ENCODE results near the gene OSBPL5. TPM values are rescaled to one million over a fixed set of nuclear protein-coding genes. Genes with fewer than 3 reads are reported as not detected.
"Not testable (repeated sequence)": the region's sequence is repeated elsewhere in the genome, so short reads cannot be mapped to it uniquely, and the experiment has no call there.

The OSBPL5 gene
- total RNA-seq, 2 donors from 2014 or later, result 6.3 to 7.0 TPM

GRCh38 chr11:3064709-3065108, 100.4 kb downstream of the OSBPL5 start:
- DNase-seq; H3K4me1 Mint-ChIP-seq (ENCODE audit: low read depth); ATAC-seq (replicated peaks in 1 of 2); H3K36me3 Mint-ChIP-seq (ENCODE audit: insufficient read depth in 2 of 2); H3K9me3 Mint-ChIP-seq; H3K4me3 Mint-ChIP-seq; H3K27ac Mint-ChIP-seq: not testable (repeated sequence)
- peaks cover 14% of the 10 kb centered on the region for H3K27me3 Mint-ChIP-seq (ENCODE audit: low read depth)

- not testable (repeated sequence) for H3K9me3 Mint-ChIP-seq; H3K36me3 Mint-ChIP-seq (ENCODE audit: insufficient read depth in 2 of 2); DNase-seq; H3K4me3 Mint-ChIP-seq; H3K4me1 Mint-ChIP-seq (ENCODE audit: low read depth); H3K27ac Mint-ChIP-seq; ATAC-seq (replicated peaks in 1 of 2)
- peaks cover 14% of the 10 kb centered on the region for H3K27me3 Mint-ChIP-seq (ENCODE audit: low read depth)
These were observed 101.2 kb downstream of the OSBPL5 start for GRCh38 chr11:3063876-3064275.

GRCh38 chr11:3063432-3063831, 101.7 kb downstream of the OSBPL5 start:
- ATAC-seq (replicated peaks in 1 of 2); H3K9me3 Mint-ChIP-seq; H3K4me3 Mint-ChIP-seq; DNase-seq; H3K27ac Mint-ChIP-seq; H3K36me3 Mint-ChIP-seq (ENCODE audit: insufficient read depth in 2 of 2); H3K4me1 Mint-ChIP-seq (ENCODE audit: low read depth): not testable (repeated sequence)
- H3K27me3 Mint-ChIP-seq (ENCODE audit: low read depth), result peaks cover 14% of the 10 kb centered on the region

DNA sequence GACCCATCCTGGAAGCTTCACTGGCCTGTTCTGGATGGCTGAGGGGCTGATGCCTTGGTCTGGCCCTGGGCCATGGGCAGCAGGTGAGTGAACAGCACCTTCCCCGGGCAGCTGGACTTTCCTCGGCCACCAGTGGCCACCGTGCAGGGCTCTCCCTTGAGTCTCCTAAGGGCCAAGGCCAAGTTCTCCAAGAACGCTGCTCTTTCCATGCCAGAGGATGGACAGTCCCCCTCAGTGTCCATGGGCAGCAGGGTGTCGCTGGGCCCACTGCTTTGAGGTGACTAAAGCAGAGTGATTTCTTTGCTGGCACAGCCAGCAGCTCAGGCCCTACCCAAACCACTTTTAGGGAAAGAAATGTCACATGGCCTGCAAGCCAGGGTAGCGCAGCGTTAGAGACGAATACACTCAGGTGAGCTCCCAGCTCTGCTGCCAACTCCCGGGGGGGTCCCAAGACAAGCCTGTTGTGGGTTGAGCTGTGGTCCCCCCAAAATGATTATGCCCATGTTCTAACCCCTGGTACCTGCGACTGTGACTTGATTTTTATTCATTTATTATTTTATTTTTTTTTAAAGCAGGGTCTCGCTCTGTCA, 104.6 kb downstream of the OSBPL5 start:
- Mint-ChIP-seq H3K9me3 (no peaks in the 10 kb centered on the region), H3K27ac (no peak overlapping the region), H3K4me3 (no peak overlapping the region), H3K4me1 (ENCODE audit: low read depth) (peaks cover 15% of the 10 kb centered on the region), H3K36me3 (ENCODE audit: insufficient read depth in 2 of 2) (peaks cover 5% of the 10 kb centered on the region in 2 donors), H3K27me3 (ENCODE audit: low read depth) (peaks cover 12% of the 10 kb centered on the region)
- no peak for ATAC-seq (replicated peaks in 1 of 2)
- DNase-seq, result no peak

- Mint-ChIP-seq H3K9me3 (no peaks in the 10 kb centered on the region), H3K27me3 (ENCODE audit: low read depth) (peaks cover under 1% of the 10 kb centered on the region), H3K36me3 (ENCODE audit: insufficient read depth in 2 of 2) (peaks cover 8 to 12% of the 10 kb centered on the region in 2 donors), H3K4me1 (ENCODE audit: low read depth) (peaks cover 31% of the 10 kb centered on the region), H3K27ac (no peak overlapping the region), H3K4me3 (peak overlapping the region; percentile 44 to 49)
- ATAC-seq (replicated peaks in 1 of 2) (no peak), DNase-seq (no peak)
These were observed 106.1 kb downstream of the OSBPL5 start for GRCh38 chr11:3058753-3059664.

GRCh38 chr11:3057069-3057963, 107.8 kb downstream of the OSBPL5 start, which contains the start of gene CARS1:
Gene CARS1, minus strand, starts transcription at chr11:3057423. Its CDS starts 56 bp downstream, at chr11:3057367.
- peak; percentile 95 to 96 for DNase-seq
- Mint-ChIP-seq H3K9me3 (no peaks in the 10 kb centered on the region), H3K4me3 (peak within 1 kb of the TSS; percentile 87 to 95), H3K36me3 (ENCODE audit: insufficient read depth in 2 of 2) (peaks cover 11 to 17% of the 10 kb centered on the region in 2 donors), H3K27ac (peak within 1 kb of the TSS; percentile 89), H3K4me1 (ENCODE audit: low read depth) (peaks cover 43% of the 10 kb centered on the region), H3K27me3 (ENCODE audit: low read depth) (no peaks in the 10 kb centered on the region)
- ATAC-seq (replicated peaks in 1 of 2), result peak; percentile 99 to 100

DNA sequence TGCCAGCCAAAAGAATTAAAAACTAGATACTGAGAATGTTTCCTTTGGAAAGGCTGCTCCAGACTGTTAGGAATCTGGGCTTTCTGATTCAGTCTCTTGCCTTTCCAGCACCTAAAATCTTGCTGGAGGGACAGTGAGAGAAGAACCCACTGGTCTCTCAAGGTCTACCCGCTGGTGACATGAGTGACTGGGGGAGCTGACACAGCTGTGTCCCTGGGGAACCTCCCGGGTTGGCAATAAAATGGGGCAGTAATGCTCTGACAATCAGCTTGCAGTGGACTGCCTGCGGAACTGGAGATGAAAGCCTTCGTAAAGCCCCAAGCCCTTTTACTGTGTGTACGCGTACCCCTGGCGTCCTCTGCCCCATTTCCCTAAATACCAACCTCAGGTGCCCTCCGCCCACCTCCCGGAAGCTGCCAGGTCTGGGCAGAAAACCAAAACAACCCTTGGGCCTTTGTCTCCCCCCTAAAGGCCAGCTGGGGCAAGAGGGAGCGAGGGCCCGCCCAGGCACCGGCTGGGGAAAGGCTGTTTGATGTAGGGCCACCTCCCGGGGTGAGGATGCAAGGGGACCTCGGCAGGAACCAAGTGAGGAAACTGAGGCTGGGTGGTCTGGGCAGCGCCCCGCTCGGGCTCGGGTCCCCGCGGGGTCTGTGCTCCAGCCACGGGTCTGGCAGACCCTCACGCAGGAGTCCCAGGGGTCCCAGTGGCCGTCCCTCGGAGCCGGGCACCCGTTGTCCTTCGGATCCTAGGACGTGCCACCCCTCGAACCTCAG, 108.6 kb downstream of the OSBPL5 start:
- DNase-seq (peak; percentile 41 to 52), ATAC-seq (replicated peaks in 1 of 2) (peak in 1 of 2 donors; percentile 12)
- Mint-ChIP-seq H3K4me3 (peak overlapping the region; percentile 87 to 95), H3K27me3 (ENCODE audit: low read depth) (no peaks in the 10 kb centered on the region), H3K9me3 (no peaks in the 10 kb centered on the region), H3K4me1 (ENCODE audit: low read depth) (peaks cover 47% of the 10 kb centered on the region), H3K27ac (peak overlapping the region; percentile 89), H3K36me3 (ENCODE audit: insufficient read depth in 2 of 2) (peaks cover 11 to 17% of the 10 kb centered on the region in 2 donors)

DNA sequence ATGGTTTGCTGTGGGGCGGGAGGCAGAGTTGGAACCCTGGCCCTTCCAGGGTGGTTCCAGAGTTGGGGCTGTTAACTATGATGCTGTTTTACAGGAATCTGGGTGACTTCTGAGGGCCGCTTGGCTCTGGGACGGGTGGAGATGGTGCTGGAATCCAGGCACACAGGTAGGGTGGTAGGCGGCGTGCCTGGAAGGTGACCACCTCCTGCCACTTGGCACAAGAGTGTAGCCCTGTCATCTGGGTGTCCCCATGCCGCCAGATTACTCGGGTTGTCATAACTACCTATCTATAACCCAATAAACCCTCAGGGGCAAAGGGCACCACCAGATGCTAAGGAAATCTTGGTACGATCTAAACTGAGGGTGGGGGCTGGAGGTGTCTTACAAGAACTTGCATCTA, 109.2 kb downstream of the OSBPL5 start:
- ATAC-seq (replicated peaks in 1 of 2) (no peak), DNase-seq (no peak)
- Mint-ChIP-seq H3K9me3 (no peaks in the 10 kb centered on the region), H3K27ac (peak overlapping the region; percentile 89), H3K4me3 (peak overlapping the region; percentile 87 to 95), H3K4me1 (ENCODE audit: low read depth) (peaks cover 53% of the 10 kb centered on the region), H3K36me3 (ENCODE audit: insufficient read depth in 2 of 2) (peaks cover 11 to 17% of the 10 kb centered on the region in 2 donors), H3K27me3 (ENCODE audit: low read depth) (no peaks in the 10 kb centered on the region)

GRCh38 chr11:3052567-3052966, 112.5 kb downstream of the OSBPL5 start:
- Mint-ChIP-seq H3K4me1 (ENCODE audit: low read depth) (peaks cover 68% of the 10 kb centered on the region), H3K27ac (peak overlapping the region; percentile 20), H3K9me3 (no peaks in the 10 kb centered on the region), H3K27me3 (ENCODE audit: low read depth) (no peaks in the 10 kb centered on the region), H3K4me3 (no peak overlapping the region), H3K36me3 (ENCODE audit: insufficient read depth in 2 of 2) (peaks cover 11 to 21% of the 10 kb centered on the region in 2 donors)
- ATAC-seq (replicated peaks in 1 of 2) (no peak), DNase-seq (no peak)

DNA sequence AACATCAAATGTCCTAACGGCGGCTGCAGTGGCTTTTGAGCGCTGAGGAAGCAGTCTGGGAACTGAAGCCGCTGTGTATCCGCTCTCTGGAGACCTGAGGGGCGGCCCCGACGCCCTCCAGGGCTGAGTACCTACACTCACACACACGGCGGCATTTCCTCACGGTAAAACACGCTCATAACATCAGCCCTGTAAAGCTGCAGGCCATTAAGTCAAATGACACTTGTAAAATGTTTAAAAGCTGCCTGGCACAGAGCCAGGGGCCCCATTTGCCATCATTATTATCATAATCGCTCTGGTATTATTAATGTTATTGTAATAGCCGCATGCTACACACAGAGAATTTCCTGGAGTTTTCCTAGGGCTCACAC, 113.0 kb downstream of the OSBPL5 start:
- H3K36me3 Mint-ChIP-seq (ENCODE audit: insufficient read depth in 2 of 2), result peaks cover 11 to 21% of the 10 kb centered on the region in 2 donors
- no peaks in the 10 kb centered on the region for H3K9me3 Mint-ChIP-seq
- DNase-seq (no peak), ATAC-seq (replicated peaks in 1 of 2) (no peak)
- H3K27ac Mint-ChIP-seq, result no peak overlapping the region
- no peak overlapping the region for H3K4me3 Mint-ChIP-seq
- no peaks in the 10 kb centered on the region for H3K27me3 Mint-ChIP-seq (ENCODE audit: low read depth)
- H3K4me1 Mint-ChIP-seq (ENCODE audit: low read depth), result peaks cover 65% of the 10 kb centered on the region

- H3K36me3 Mint-ChIP-seq (ENCODE audit: insufficient read depth in 2 of 2), result peaks cover 10 to 20% of the 10 kb centered on the region in 2 donors
These were observed 113.7 kb downstream of the OSBPL5 start for GRCh38 chr11:3051196-3052108.

More at GRCh38 chr11:3051196-3052108, 113.7 kb downstream of the OSBPL5 start:
- Mint-ChIP-seq H3K9me3 (no peaks in the 10 kb centered on the region), H3K4me1 (ENCODE audit: low read depth) (peaks cover 65% of the 10 kb centered on the region), H3K27ac (peak overlapping the region; percentile 56), H3K4me3 (peak overlapping the region in 1 of 2 donors; percentile 84), H3K27me3 (ENCODE audit: low read depth) (no peaks in the 10 kb centered on the region)
- ATAC-seq (replicated peaks in 1 of 2) (no peak), DNase-seq (no peak)
